ENCODE results near the gene MBOAT2. TPM values are rescaled to one million over a fixed set of nuclear protein-coding genes. Genes with fewer than 3 reads are reported as not detected.
A peak's percentile ranks its signal among the peaks of the same experiment; 100 is the strongest.
"Not testable (repeated sequence)": the region's sequence is repeated elsewhere in the genome, so short reads cannot be mapped to it uniquely, and the experiment has no call there.

The MBOAT2 gene, protein sequence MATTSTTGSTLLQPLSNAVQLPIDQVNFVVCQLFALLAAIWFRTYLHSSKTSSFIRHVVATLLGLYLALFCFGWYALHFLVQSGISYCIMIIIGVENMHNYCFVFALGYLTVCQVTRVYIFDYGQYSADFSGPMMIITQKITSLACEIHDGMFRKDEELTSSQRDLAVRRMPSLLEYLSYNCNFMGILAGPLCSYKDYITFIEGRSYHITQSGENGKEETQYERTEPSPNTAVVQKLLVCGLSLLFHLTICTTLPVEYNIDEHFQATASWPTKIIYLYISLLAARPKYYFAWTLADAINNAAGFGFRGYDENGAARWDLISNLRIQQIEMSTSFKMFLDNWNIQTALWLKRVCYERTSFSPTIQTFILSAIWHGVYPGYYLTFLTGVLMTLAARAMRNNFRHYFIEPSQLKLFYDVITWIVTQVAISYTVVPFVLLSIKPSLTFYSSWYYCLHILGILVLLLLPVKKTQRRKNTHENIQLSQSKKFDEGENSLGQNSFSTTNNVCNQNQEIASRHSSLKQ
- total RNA-seq: 1 to 10 TPM; 3.5 to 7.7 TPM

DNA sequence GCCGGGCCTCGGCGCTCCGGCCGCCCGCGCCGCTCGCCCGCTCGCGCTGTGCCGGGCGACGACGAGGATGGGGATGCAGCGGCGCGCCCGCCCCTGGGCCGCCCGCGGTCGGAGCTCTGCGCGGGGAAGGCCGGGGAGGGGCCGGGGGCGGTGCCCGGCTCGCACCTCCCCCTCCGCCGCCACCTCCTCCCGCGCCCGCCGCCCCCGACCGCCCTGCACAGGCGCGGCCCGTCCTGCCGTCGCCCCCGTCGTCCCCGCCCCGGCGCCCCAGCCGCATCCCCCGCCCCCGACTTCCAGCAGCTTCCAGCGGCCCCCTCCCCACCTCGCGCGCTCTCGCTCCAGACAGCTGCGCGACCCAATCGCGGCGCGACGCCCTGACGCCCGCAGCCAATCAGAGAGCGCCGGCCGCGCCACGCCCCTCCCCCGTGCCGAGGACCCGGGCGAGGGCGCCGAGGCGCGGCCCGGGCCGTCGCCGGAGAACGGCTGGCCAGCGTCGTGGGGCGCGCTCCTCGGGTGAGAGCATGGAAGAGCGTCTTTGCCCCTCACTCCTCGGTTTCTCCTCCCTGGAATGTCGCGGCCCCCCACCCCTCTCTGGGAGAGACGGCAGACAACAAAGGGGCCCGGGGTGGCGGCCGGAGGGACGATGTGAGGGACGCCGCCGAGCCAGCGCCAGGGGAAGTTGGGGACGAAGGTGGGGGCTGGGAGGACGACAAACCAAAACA, at the start of gene MBOAT2:
MBOAT2 (minus strand) TSS at position 69 of the 722 bp plus-strand sequence. CDS start 70 bp downstream, outside the sequence.
- Mint-ChIP-seq H3K36me3 (ENCODE audit: insufficient read depth in 2 of 2) (peaks cover 0 to 4% of the 10 kb centered on the region in 2 donors), H3K9me3 (no peaks in the 10 kb centered on the region), H3K4me3 (peak within 1 kb of the TSS; percentile 82 to 84), H3K27ac (no peak within 1 kb of the TSS), H3K4me1 (ENCODE audit: low read depth) (peaks cover 17% of the 10 kb centered on the region), H3K27me3 (ENCODE audit: low read depth) (peaks cover 10% of the 10 kb centered on the region)
- DNase-seq (peak; percentile 88), ATAC-seq (replicated peaks in 1 of 2) (peak; percentile 94 to 95)

DNA sequence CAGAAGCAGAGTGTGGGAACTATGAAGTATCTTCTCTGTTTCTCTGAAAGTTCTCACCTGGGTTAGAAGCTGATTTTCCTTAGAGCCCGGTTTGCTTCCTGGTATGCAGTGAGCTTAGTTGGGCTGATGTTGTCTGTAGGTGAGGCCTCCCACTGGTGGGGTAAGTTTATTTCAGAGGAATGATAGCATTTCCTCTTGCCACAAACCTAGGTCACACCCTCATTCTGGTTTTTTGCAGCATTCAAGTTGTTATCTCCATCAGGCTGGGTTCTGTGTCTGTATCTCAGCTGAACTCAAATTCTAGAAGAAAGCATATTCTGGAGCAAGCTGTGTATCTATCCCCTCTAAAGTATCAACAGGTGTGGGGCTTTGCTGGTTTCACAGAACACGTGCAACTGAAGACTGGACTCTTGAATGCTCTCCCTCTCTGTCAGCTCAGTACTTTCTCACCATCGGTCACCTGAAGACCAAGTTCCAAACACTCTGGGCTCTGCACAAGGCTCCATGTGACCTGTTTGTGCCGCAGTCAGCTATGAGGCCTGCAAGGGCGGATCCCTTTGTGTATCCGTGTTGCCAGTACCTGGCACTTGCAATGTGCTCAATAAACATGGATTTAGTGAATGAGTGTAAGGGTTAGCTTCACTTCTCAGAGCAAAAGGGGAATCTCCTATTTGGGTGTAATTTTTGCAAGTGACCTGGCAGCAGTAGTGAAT, 49.5 kb upstream of the MBOAT2 start:
- H3K36me3 Mint-ChIP-seq (ENCODE audit: insufficient read depth in 2 of 2): peaks cover 0 to 3% of the 10 kb centered on the region in 2 donors
- H3K9me3 Mint-ChIP-seq: peaks cover 2 to 3% of the 10 kb centered on the region in 2 donors
- H3K4me1 Mint-ChIP-seq (ENCODE audit: low read depth): no peaks in the 10 kb centered on the region
- H3K27me3 Mint-ChIP-seq (ENCODE audit: low read depth): no peaks in the 10 kb centered on the region
- DNase-seq: no peak
- H3K27ac Mint-ChIP-seq: no peak overlapping the region
- H3K4me3 Mint-ChIP-seq: no peak overlapping the region
- no peak for ATAC-seq (replicated peaks in 1 of 2)

DNA sequence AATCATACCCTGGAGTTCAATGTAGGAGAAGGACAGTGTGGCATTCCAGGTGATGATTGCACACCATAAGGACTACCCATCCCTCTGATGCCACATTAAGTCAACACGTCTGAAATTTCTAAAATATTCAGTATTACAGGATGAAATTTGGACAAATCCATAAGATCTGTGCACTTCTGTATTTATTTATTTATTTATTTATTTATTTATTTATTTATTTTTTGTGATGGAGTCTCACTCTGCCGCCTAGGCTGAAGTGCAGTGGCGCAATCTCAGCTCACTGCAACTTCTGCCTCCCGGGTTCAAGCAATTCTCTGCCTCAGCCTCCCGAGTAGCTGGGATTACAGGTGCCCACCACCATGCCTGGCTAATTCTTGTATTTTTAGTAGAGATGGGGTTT, 48.0 kb upstream of the MBOAT2 start:
- H3K27ac Mint-ChIP-seq; H3K4me1 Mint-ChIP-seq (ENCODE audit: low read depth); DNase-seq; H3K27me3 Mint-ChIP-seq (ENCODE audit: low read depth); H3K36me3 Mint-ChIP-seq (ENCODE audit: insufficient read depth in 2 of 2); H3K9me3 Mint-ChIP-seq; H3K4me3 Mint-ChIP-seq; ATAC-seq (replicated peaks in 1 of 2): not testable (repeated sequence)

DNA sequence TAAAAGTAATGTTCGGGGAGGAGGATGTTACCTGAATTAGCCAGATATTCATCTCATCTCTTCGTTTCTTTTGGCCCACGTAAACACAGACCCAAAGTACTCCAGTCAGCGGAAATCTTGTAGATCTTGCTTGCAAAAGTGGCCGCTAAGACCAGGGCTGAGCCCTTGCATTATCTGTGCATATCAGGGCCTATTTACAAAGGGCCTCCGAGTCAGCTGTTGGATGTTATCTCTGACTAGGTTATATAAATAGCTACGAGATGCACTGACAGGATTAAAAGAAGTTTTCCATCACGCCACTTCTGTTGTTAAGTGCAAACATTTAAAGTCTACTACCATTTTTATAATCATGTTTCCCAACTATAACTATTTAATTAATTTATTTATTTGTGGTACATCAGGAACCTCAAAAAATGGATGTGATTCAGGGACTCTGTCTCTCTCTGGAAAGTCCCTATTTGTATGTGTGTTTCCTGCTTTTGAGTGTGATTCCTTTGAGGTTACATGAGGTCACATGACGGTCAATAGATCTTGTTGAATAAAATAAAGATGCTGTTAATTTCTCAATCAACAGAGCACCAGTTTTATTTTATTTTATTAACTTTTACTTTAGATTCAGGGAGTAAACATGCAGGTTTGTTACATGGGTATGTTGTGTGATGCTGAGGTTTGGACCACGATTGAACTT, 46.8 kb upstream of the MBOAT2 start:
- DNase-seq (no peak), ATAC-seq (replicated peaks in 1 of 2) (no peak)
- H3K9me3 Mint-ChIP-seq: no peaks in the 10 kb centered on the region
- no peaks in the 10 kb centered on the region for H3K36me3 Mint-ChIP-seq (ENCODE audit: insufficient read depth in 2 of 2)
- no peak overlapping the region for H3K4me3 Mint-ChIP-seq
- no peaks in the 10 kb centered on the region for H3K27me3 Mint-ChIP-seq (ENCODE audit: low read depth)
- no peak overlapping the region for H3K27ac Mint-ChIP-seq
- no peaks in the 10 kb centered on the region for H3K4me1 Mint-ChIP-seq (ENCODE audit: low read depth)

DNA sequence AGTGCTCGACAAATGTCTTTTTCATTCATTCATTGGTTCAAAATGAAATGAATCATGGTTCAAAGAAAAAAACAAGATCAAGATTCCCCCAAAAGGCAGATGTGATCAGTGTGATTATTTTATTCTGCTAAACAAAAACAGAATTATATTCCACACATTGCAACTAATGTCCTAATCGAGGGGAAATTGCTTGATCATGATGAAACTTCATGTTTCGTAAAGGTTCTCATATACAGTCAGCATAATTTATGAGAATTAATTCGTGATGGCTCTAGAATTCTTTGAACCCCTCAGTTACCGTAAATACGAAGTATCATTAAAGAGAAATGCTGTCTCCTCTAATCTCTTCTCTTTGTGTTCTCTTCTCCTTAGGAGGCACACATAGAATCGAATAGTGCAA, 42.1 kb upstream of the MBOAT2 start:
- Mint-ChIP-seq H3K36me3 (ENCODE audit: insufficient read depth in 2 of 2) (no peaks in the 10 kb centered on the region), H3K9me3 (no peaks in the 10 kb centered on the region)
- no peak for ATAC-seq (replicated peaks in 1 of 2)

DNA sequence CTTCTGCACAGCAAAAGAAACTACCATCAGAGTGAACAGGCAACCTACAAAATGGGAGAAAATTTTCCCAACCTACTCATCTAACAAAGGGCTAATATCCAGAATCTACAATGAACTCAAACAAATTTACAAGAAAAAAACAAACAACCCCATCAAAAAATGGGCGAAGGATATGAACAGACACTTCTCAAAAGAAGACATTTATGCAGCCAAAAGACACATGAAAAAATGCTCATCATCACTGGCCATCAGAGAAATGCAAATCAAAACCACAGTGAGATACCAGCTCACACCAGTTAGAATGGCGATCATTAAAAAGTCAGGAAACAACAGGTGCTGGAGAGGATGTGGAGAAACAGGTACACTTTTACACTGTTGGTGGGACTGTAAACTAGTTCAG, 40.0 kb upstream of the MBOAT2 start:
- H3K27me3 Mint-ChIP-seq (ENCODE audit: low read depth); H3K36me3 Mint-ChIP-seq (ENCODE audit: insufficient read depth in 2 of 2); ATAC-seq (replicated peaks in 1 of 2); H3K9me3 Mint-ChIP-seq; DNase-seq; H3K4me3 Mint-ChIP-seq; H3K4me1 Mint-ChIP-seq (ENCODE audit: low read depth); H3K27ac Mint-ChIP-seq: not testable (repeated sequence)

More for the DNA sequence above, 42.1 kb upstream of the MBOAT2 start:
- Mint-ChIP-seq H3K27ac (no peak overlapping the region), H3K4me3 (no peak overlapping the region), H3K4me1 (ENCODE audit: low read depth) (no peaks in the 10 kb centered on the region), H3K27me3 (ENCODE audit: low read depth) (no peaks in the 10 kb centered on the region)
- DNase-seq: no peak

DNA sequence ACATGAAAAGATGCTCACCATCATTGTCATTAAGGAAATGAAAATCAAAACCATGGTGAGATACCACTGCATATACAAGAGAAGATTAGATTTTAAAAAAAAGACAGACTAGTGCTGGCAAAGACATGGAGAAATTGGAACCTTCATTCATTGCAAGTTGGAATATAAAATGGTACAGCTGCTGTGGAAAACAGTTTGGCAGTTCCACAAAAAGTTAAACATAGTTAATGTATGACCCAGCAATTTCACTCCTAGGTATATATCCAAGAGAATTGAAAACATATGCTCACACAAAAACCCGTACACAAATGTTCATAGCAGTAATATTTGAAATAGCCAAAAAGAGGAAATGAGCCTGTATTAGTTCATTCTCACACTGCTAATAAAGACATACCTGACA, 33.7 kb upstream of the MBOAT2 start:
- Mint-ChIP-seq H3K36me3 (ENCODE audit: insufficient read depth in 2 of 2) (peaks cover 0 to 4% of the 10 kb centered on the region in 2 donors), H3K27ac (no peak overlapping the region), H3K4me1 (ENCODE audit: low read depth) (peaks cover 6% of the 10 kb centered on the region), H3K27me3 (ENCODE audit: low read depth) (peaks cover 32% of the 10 kb centered on the region), H3K9me3 (peaks cover 2 to 3% of the 10 kb centered on the region in 2 donors), H3K4me3 (no peak overlapping the region)
- DNase-seq (no peak), ATAC-seq (replicated peaks in 1 of 2) (no peak)

DNA sequence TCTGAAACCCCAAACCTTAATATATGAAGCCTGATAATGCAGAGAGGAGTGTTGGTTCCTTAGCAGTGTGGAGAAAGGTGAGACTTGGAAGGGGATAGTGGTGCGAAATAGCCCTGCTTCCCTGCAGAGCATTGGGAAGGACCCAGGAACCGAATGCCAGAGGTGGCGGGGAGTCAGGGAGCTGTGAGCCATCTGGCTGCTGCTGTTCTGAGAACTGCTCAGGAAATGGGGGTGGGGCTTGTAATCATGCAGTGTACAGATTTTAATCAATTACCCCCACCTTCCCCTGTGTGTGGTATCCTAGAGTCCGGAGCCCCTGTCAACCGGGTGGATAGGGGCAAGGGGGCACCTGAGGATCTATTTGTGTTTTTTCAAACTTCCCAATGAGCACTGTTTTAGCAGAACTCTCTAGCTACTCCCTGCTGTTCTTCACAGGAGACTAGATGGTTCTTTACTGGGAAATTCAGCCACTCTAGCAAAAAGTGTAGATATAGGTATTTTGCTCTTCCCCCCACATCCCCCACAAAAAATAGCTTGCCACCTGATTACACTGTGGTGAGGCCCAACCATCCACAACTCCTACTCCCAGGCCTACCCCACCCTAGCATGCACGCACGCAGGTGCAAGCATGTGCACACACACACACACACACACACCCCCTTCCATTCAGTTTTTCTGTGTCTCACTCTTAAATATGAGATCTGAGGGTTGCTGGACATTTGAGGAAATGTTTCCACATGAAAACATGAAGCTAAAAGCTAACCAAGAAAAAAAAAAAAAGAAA, 30.1 kb upstream of the MBOAT2 start:
- Mint-ChIP-seq H3K9me3 (peaks cover 0 to 3% of the 10 kb centered on the region in 2 donors), H3K27me3 (ENCODE audit: low read depth) (peaks cover 25% of the 10 kb centered on the region), H3K36me3 (ENCODE audit: insufficient read depth in 2 of 2) (peaks cover 0 to 4% of the 10 kb centered on the region in 2 donors), H3K4me1 (ENCODE audit: low read depth) (peaks cover 6% of the 10 kb centered on the region), H3K4me3 (no peak overlapping the region), H3K27ac (peak overlapping the region; percentile 43)
- ATAC-seq (replicated peaks in 1 of 2): no peak
- DNase-seq: no peak

DNA sequence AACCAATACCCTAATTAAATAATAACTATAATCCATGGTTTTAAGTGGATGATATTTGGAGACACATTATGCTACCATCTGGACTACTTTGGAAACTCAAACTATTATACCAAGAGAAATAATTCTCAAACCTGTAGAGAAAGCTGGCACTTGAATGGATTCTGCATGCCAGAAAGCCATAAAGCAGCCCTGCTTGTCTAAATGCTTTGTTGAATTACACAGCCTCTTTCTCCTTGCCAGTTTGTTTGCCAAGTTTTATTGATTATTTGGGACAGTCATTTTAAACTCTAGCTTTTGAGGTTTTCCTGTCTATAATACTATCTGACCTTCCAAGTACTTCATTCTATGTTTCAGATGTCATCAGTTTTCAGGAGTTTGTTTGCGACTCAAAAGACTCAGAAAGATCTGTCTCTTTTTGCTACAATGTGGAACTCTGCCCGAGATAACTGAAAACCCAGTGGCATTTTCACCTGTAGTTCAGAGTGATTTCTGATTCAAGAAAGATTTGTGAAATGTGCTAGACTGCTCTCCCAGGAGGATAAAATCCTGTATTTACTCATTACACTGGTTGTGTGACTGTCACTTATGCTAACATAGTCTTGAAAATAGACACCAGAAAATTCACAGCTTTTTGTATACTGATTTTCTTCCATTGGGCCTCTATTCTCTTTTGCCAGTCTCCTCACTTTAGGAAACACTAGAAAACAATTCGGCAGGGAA, 29.2 kb upstream of the MBOAT2 start:
- H3K4me3 Mint-ChIP-seq: no peak overlapping the region
- H3K36me3 Mint-ChIP-seq (ENCODE audit: insufficient read depth in 2 of 2): no peaks in the 10 kb centered on the region
- no peak for DNase-seq
- no peaks in the 10 kb centered on the region for H3K9me3 Mint-ChIP-seq
- no peak overlapping the region for H3K27ac Mint-ChIP-seq
- no peak for ATAC-seq (replicated peaks in 1 of 2)
- H3K4me1 Mint-ChIP-seq (ENCODE audit: low read depth): peaks cover 6% of the 10 kb centered on the region
- peaks cover 17% of the 10 kb centered on the region for H3K27me3 Mint-ChIP-seq (ENCODE audit: low read depth)

DNA sequence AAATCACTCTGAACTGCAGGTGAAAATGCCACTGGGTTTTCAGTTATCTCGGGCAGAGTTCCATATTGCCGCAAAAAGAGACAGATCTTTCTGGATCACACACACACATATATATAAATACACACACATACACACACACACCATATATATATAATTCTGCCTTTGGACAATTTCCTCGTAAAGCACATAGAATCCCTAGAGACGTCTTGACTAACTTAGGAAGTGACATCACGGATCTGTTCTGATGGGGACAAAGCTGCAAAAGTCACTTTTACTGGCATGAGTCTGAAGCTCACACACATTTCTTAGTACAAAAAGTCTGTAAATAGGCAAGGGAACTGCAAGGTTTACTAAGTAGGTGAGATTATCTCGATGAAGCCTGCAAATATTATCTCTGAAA, 28.6 kb upstream of the MBOAT2 start:
- no peaks in the 10 kb centered on the region for H3K36me3 Mint-ChIP-seq (ENCODE audit: insufficient read depth in 2 of 2)
- ATAC-seq (replicated peaks in 1 of 2): no peak
- DNase-seq: no peak
- H3K4me3 Mint-ChIP-seq: no peak overlapping the region
- peaks cover 12% of the 10 kb centered on the region for H3K27me3 Mint-ChIP-seq (ENCODE audit: low read depth)
- H3K4me1 Mint-ChIP-seq (ENCODE audit: low read depth): peaks cover 6% of the 10 kb centered on the region
- H3K9me3 Mint-ChIP-seq: no peaks in the 10 kb centered on the region
- no peak overlapping the region for H3K27ac Mint-ChIP-seq

DNA sequence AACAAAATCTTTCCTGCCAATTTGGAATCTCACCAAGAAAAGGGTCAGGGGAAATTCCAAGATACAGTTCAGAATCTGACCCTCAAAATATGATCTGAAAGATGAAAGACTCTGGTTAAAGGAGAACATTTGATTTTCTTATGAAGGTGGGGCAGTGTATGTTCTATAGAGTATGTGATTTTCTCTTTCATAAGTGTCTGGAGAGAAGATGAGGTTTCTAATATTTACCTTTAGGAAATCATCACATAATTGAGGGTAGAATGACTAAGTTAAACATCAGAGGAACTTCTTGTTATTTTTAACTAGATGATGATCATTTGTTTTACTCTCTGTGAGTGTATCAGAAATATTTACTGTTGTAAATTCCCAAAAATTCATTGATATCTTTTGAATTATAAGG, 27.8 kb upstream of the MBOAT2 start:
- Mint-ChIP-seq H3K4me3 (no peak overlapping the region), H3K27ac (no peak overlapping the region)
- no peak for ATAC-seq (replicated peaks in 1 of 2)

More for the DNA sequence above, 27.8 kb upstream of the MBOAT2 start:
- Mint-ChIP-seq H3K36me3 (ENCODE audit: insufficient read depth in 2 of 2) (no peaks in the 10 kb centered on the region), H3K4me1 (ENCODE audit: low read depth) (peaks cover 6% of the 10 kb centered on the region), H3K9me3 (no peaks in the 10 kb centered on the region), H3K27me3 (ENCODE audit: low read depth) (peaks cover 11% of the 10 kb centered on the region)
- DNase-seq: no peak

Data from activated T-cell treated with anti-CD3 and anti-CD28 coated beads, Interleukin-2, amount 50 U/mL, for 72 hours (primary cell).